PC-3 (cell line): Measurements from ENCODE around the gene CERK.

Source experiments
- EZH2 ChIP-seq: fragments of 300-600 bp; sonication (generic); IDR thresholded peaks from one replicate; pipeline ENCODE4 v1.6.1; 2017; ENCODE audit warnings: antibody characterized with exemption, mild to moderate bottlenecking, low read length; ENCODE audit not compliant: unreplicated experiment
- EZH2phosphoT487 ChIP-seq: fragments of 300-600 bp; sonication (generic); IDR thresholded peaks from 2 replicates; pipeline ENCODE4 v1.6.1; 2018; ENCODE audit warnings: mild to moderate bottlenecking, antibody characterized with exemption, low read length, borderline replicate concordance
- TF ChIP-seq, protein P1 (sequence below): fragments of 300-600 bp; sonication (generic); conservative IDR thresholded peaks from 2 replicates; pipeline ENCODE4 v1.5.1; 2017; ENCODE audit warnings: antibody characterized with exemption, low read depth, mild to moderate bottlenecking, low read length

DNA sequence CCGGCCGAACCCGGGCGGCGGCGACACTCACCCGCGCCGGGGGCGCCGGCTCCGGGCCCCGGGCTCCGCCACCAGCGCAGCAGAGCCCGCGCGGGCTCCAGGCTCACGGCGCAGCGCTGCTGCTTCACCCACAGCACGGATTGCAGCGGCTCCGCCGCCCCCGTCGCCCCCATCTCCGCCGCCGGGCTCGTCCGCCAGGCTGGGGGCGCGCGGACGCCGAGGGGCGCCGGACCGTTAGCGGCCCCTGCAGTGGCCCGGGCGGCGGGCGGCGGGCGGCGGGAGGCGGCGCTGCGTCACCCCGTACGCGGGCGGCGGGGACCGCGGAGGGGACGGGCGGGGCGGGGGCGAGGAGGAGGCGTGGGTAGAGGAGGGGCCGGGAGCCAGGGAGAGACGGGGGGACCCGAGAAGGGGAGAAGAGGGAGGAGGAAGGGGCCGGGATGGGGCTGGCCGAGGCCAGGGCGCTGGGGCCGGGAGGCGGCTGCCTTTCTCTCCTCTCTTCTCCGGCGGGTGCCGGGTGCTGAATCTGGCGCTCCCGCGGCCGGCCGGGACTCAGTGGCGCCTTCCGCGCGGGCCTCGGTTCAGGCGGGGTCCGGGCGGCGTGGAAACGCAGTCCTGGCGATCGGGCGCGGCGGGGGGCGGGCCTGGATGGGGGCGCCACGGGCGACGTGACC, at the start of gene CERK:
- TF ChIP-seq, protein P1, sequence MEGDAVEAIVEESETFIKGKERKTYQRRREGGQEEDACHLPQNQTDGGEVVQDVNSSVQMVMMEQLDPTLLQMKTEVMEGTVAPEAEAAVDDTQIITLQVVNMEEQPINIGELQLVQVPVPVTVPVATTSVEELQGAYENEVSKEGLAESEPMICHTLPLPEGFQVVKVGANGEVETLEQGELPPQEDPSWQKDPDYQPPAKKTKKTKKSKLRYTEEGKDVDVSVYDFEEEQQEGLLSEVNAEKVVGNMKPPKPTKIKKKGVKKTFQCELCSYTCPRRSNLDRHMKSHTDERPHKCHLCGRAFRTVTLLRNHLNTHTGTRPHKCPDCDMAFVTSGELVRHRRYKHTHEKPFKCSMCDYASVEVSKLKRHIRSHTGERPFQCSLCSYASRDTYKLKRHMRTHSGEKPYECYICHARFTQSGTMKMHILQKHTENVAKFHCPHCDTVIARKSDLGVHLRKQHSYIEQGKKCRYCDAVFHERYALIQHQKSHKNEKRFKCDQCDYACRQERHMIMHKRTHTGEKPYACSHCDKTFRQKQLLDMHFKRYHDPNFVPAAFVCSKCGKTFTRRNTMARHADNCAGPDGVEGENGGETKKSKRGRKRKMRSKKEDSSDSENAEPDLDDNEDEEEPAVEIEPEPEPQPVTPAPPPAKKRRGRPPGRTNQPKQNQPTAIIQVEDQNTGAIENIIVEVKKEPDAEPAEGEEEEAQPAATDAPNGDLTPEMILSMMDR: no peak
- TF ChIP-seq EZH2phosphoT487: no peak
- TF ChIP-seq EZH2: no peak
